ENCODE measurements around the gene ADAMTS20. TPM values are rescaled to one million over a fixed set of nuclear protein-coding genes. Genes with fewer than 3 reads are reported as not detected.

The ADAMTS20 gene
- total and polyA plus RNA-seq, 10 of the 15 experiments (the other 5 are each of a cell fraction or from before 2014, with no cell fraction given) = 0.33 TPM; not detected in 9

- no peak for TF ChIP-seq USF1 (IDR thresholded peaks at IDR 0.05; ENCODE audit: borderline replicate concordance, extremely low read length, insufficient read depth, low read depth, low read length)
Observed at GRCh38 chr12:43576162-43576561, 24.2 kb upstream of the ADAMTS20 start (continued).

GRCh38 chr12:43571885-43572284 lies 19.9 kb upstream of the ADAMTS20 start:
- H3K4me3 ChIP-seq = no peak overlapping the region
- ChIA-PET RAD21 (ENCODE audit: unreplicated experiment) (no interaction called here), POLR2A (no interaction called here), SMC1A (ENCODE audit: uncharacterized antibody, unreplicated experiment) (no interaction called here), CTCF (no interaction called here)
- no peaks in the 10 kb centered on the region for H3K9me3 ChIP-seq (replicated peaks; ENCODE audit: control insufficient read depth, insufficient read depth, low read length)
- no peaks in the 10 kb centered on the region for H3K79me2 ChIP-seq (ENCODE audit: control insufficient read depth, insufficient read depth, low read length)
- in situ Hi-C loops (cut with MboI) (no loop called here), intact Hi-C loops (cut with micrococcal nuclease; ENCODE audit: unreplicated experiment) (no loop called here)
- no peaks in the 10 kb centered on the region for H3K27me3 ChIP-seq (replicated peaks in 1 of 2; ENCODE audit: control insufficient read depth in 2 of 2, insufficient read depth in 2 of 2, low read length in 1 of 2)
- no peak overlapping the region for H3K4me2 ChIP-seq (ENCODE audit: control insufficient read depth, insufficient read depth)
- DNase-seq (ENCODE audit: low read depth, low spot score) (no peak), ATAC-seq (no peak), FAIRE-seq (no peak)
- TF ChIP-seq USF1 (IDR thresholded peaks at IDR 0.05; ENCODE audit: borderline replicate concordance, extremely low read length, insufficient read depth, low read depth, low read length) (no peak), ASH2L (IDR thresholded peaks at IDR 0.05; ENCODE audit: borderline replicate concordance, low read depth) (no peak)
- WGBS (ENCODE audit: insufficient coverage, insufficient replicate concordance, low lambda C conversion rate, missing lambda C conversion rate) = 83% methylated on average over 26 of the region's 27 CpGs
- H3K4me1 ChIP-seq (ENCODE audit: control insufficient read depth, insufficient read depth, low read length) = no peaks in the 10 kb centered on the region
- no peaks in the 10 kb centered on the region for H4K20me1 ChIP-seq (ENCODE audit: control insufficient read depth, insufficient read depth)
- no peaks in the 10 kb centered on the region for H3K36me3 ChIP-seq (ENCODE audit: control insufficient read depth in 2 of 2, insufficient read depth in 2 of 2, low read length in 1 of 2)
- no peak overlapping the region for H3K9ac ChIP-seq (ENCODE audit: control insufficient read depth, insufficient read depth, low read length)
- no TSS peak for BruUV-seq (replicated peaks)
- no peak overlapping the region for H3K27ac ChIP-seq (ENCODE audit: control insufficient read depth, insufficient read depth)
- no peak overlapping the region for H2AFZ ChIP-seq (ENCODE audit: control insufficient read depth, low read depth, low read length)

- ChIA-PET CTCF (no interaction called here), RAD21 (ENCODE audit: unreplicated experiment) (no interaction called here), POLR2A (no interaction called here), SMC1A (ENCODE audit: uncharacterized antibody, unreplicated experiment) (interaction anchor here (1.0 kb wide), 1 partner anchor 112 kb away, joined by 3 read pairs; no protein-coding TSS in a partner anchor)
- Histone ChIP-seq H3K79me2 (ENCODE audit: control insufficient read depth, insufficient read depth, low read length) (no peaks in the 10 kb centered on the region), H3K36me3 (ENCODE audit: control insufficient read depth in 2 of 2, insufficient read depth in 2 of 2, low read length in 1 of 2) (no peaks in the 10 kb centered on the region), H4K20me1 (ENCODE audit: control insufficient read depth, insufficient read depth) (no peaks in the 10 kb centered on the region), H3K9ac (ENCODE audit: control insufficient read depth, insufficient read depth, low read length) (no peak overlapping the region), H3K9me3 (replicated peaks; ENCODE audit: control insufficient read depth, insufficient read depth, low read length) (peaks cover 2% of the 10 kb centered on the region; the same call in 1 of the 3 replicates), H3K4me2 (ENCODE audit: control insufficient read depth, insufficient read depth) (no peak overlapping the region), H3K27me3 (replicated peaks in 1 of 2; ENCODE audit: control insufficient read depth in 2 of 2, insufficient read depth in 2 of 2, low read length in 1 of 2) (no peaks in the 10 kb centered on the region; a peak in 1 of 4 replicates), H2AFZ (ENCODE audit: control insufficient read depth, low read depth, low read length) (no peak overlapping the region), H3K4me1 (ENCODE audit: control insufficient read depth, insufficient read depth, low read length) (no peaks in the 10 kb centered on the region), H3K4me3 (no peak overlapping the region), H3K27ac (ENCODE audit: control insufficient read depth, insufficient read depth) (no peak overlapping the region)
- no peak for TF ChIP-seq SMAD5 (IDR thresholded peaks at IDR 0.05; ENCODE audit: low read depth)
- no peak for TF ChIP-seq ZNF592 (IDR thresholded peaks at IDR 0.05)
- no peak for TF ChIP-seq STAT1 (conservative IDR thresholded peaks at IDR 0.05)
- no peak for TF ChIP-seq RBBP5 (conservative IDR thresholded peaks at IDR 0.05)
- TF ChIP-seq CBX3 (IDR thresholded peaks at IDR 0.05; ENCODE audit: borderline replicate concordance, low read depth) = no peak
- no peak for TF ChIP-seq POLR2AphosphoS5 (IDR thresholded peaks at IDR 0.05; ENCODE audit: low read length)
- TF ChIP-seq SMARCA5 (IDR thresholded peaks at IDR 0.05) = no peak
- no peak for TF ChIP-seq MTA3 (IDR thresholded peaks at IDR 0.05; ENCODE audit: borderline replicate concordance, low read length)
- FAIRE-seq (no peak), DNase-seq (ENCODE audit: low read depth, low spot score) (no peak), ATAC-seq (no peak)
- intact Hi-C loops (cut with micrococcal nuclease; ENCODE audit: unreplicated experiment) = no loop called here
- in situ Hi-C loops (cut with MboI) = no loop called here
- no TSS peak for BruUV-seq (replicated peaks)
Observed at GRCh38 chr12:43556057-43556456, 4.1 kb upstream of the ADAMTS20 start.

Measured in GM12878 (cell line).